GM21515 (cell line): ENCODE data around the gene UBA5.

Source experiments
- ATAC-seq: cut with Tn5 transposase; IDR thresholded peaks from one replicate; pipeline ENCODE4 v1.9.1; 2021; ENCODE audit not compliant: unreplicated experiment

Gene UBA5

GRCh38 chr3:132652640-132653270 lies 7.4 kb upstream of the UBA5 start:
- ATAC-seq, result no peak

GRCh38 chr3:132654190-132654589 lies 5.9 kb upstream of the UBA5 start:
- ATAC-seq, result no peak

GRCh38 chr3:132654721-132655120 lies 5.4 kb upstream of the UBA5 start:
- ATAC-seq, result no peak

- no peak for ATAC-seq
Measured at GRCh38 chr3:132655471-132655870, 4.7 kb upstream of the UBA5 start.

GRCh38 chr3:132657869-132658747 lies 2.0 kb upstream of the UBA5 start:
- no peak for ATAC-seq

GRCh38 chr3:132659000-132659364 lies 1.1 kb upstream of the UBA5 start:
- ATAC-seq, result no peak

GRCh38 chr3:132659365-132660051 lies 621 bp upstream of the UBA5 start, which contains the start of gene ACAD11:
TSS of gene ACAD11 (minus strand) at chr3:132659809. CDS start at chr3:132659751, 58 bp downstream.
- peak; percentile 46 for ATAC-seq

GRCh38 chr3:132660811-132661070 lies 612 bp downstream of the UBA5 start:
- ATAC-seq, result no peak

GRCh38 chr3:132661101-132661500 lies 972 bp downstream of the UBA5 start:
- ATAC-seq, result peak; percentile 2

- ATAC-seq, result no peak
Measured at GRCh38 chr3:132662212-132662611, 2.1 kb downstream of the UBA5 start.

- no peak for ATAC-seq
Measured at GRCh38 chr3:132665230-132665745, 5.2 kb downstream of the UBA5 start.

GRCh38 chr3:132669256-132669777 lies 9.2 kb downstream of the UBA5 start:
- ATAC-seq, result no peak

GRCh38 chr3:132675408-132675807 lies 15.3 kb downstream of the UBA5 start:
- no peak for ATAC-seq

GRCh38 chr3:132679911-132680310 lies 19.8 kb downstream of the UBA5 start:
- no peak for ATAC-seq

- ATAC-seq, result no peak
Measured at GRCh38 chr3:132681421-132681820, 21.3 kb downstream of the UBA5 start.

- ATAC-seq, result no peak
Measured at GRCh38 chr3:132682201-132682600, 22.1 kb downstream of the UBA5 start.

- no peak for ATAC-seq
Measured at GRCh38 chr3:132690040-132690439, 29.9 kb downstream of the UBA5 start.

- ATAC-seq, result no peak
Measured at GRCh38 chr3:132694991-132695390, 34.9 kb downstream of the UBA5 start.

- ATAC-seq, result no peak
Measured at GRCh38 chr3:132695422-132695821, 35.3 kb downstream of the UBA5 start.

GRCh38 chr3:132703733-132704132 lies 43.6 kb downstream of the UBA5 start:
- no peak for ATAC-seq

GRCh38 chr3:132709761-132710160 lies 49.6 kb downstream of the UBA5 start:
- ATAC-seq, result no peak

- no peak for ATAC-seq
Measured at GRCh38 chr3:132710311-132710710, 50.2 kb downstream of the UBA5 start.
